Measurements from ENCODE around the gene NAA60.
A peak's percentile ranks its signal among the peaks of the same experiment; 100 is the strongest.
"Not testable (repeated sequence)": the region's sequence is repeated elsewhere in the genome, so short reads cannot be mapped to it uniquely, and the experiment has no call there.

Gene NAA60

GRCh38 chr16:3472878-3473595 is 29.6 kb downstream of the NAA60 start:
- H3K27me3 Mint-ChIP-seq: no peaks in the 10 kb centered on the region
- H3K4me1 Mint-ChIP-seq (ENCODE audit: low read depth): peaks cover 33% of the 10 kb centered on the region
- no peaks in the 10 kb centered on the region for H3K9me3 Mint-ChIP-seq (ENCODE audit: low read depth)
- peak overlapping the region; percentile 54 for H3K27ac Mint-ChIP-seq
- H3K4me3 Mint-ChIP-seq: no peak overlapping the region
- no peaks in the 10 kb centered on the region for H3K36me3 Mint-ChIP-seq

GRCh38 chr16:3473596-3473943 is 30.1 kb downstream of the NAA60 start:
- peaks cover 28% of the 10 kb centered on the region for H3K4me1 Mint-ChIP-seq (ENCODE audit: low read depth)
- H3K36me3 Mint-ChIP-seq; H3K4me3 Mint-ChIP-seq; H3K9me3 Mint-ChIP-seq (ENCODE audit: low read depth); H3K27ac Mint-ChIP-seq; H3K27me3 Mint-ChIP-seq: not testable (repeated sequence)

GRCh38 chr16:3474136-3474779 is 30.8 kb downstream of the NAA60 start:
- Mint-ChIP-seq H3K4me3 (no peak overlapping the region), H3K27me3 (no peaks in the 10 kb centered on the region), H3K36me3 (no peaks in the 10 kb centered on the region), H3K27ac (no peak overlapping the region), H3K4me1 (ENCODE audit: low read depth) (peaks cover 24% of the 10 kb centered on the region), H3K9me3 (ENCODE audit: low read depth) (no peaks in the 10 kb centered on the region)

- H3K36me3 Mint-ChIP-seq; H3K4me3 Mint-ChIP-seq; H3K27ac Mint-ChIP-seq; H3K27me3 Mint-ChIP-seq; H3K9me3 Mint-ChIP-seq (ENCODE audit: low read depth): not testable (repeated sequence)
- peaks cover 25% of the 10 kb centered on the region for H3K4me1 Mint-ChIP-seq (ENCODE audit: low read depth)
Measured at GRCh38 chr16:3474870-3475269, 31.4 kb downstream of the NAA60 start.

- Mint-ChIP-seq H3K27me3 (no peaks in the 10 kb centered on the region), H3K4me3 (no peak overlapping the region), H3K4me1 (ENCODE audit: low read depth) (peaks cover 22% of the 10 kb centered on the region), H3K36me3 (no peaks in the 10 kb centered on the region), H3K9me3 (ENCODE audit: low read depth) (no peaks in the 10 kb centered on the region), H3K27ac (peak overlapping the region; percentile 41)
Measured at GRCh38 chr16:3475604-3476375, 32.3 kb downstream of the NAA60 start.

GRCh38 chr16:3476409-3476808 is 32.9 kb downstream of the NAA60 start:
- Mint-ChIP-seq H3K27ac (no peak overlapping the region), H3K4me3 (no peak overlapping the region), H3K9me3 (ENCODE audit: low read depth) (no peaks in the 10 kb centered on the region), H3K4me1 (ENCODE audit: low read depth) (peaks cover 19% of the 10 kb centered on the region), H3K36me3 (no peaks in the 10 kb centered on the region), H3K27me3 (no peaks in the 10 kb centered on the region)

- Mint-ChIP-seq H3K27me3 (no peaks in the 10 kb centered on the region), H3K4me3 (no peak overlapping the region), H3K27ac (no peak overlapping the region), H3K9me3 (ENCODE audit: low read depth) (no peaks in the 10 kb centered on the region), H3K36me3 (peaks cover 2% of the 10 kb centered on the region), H3K4me1 (ENCODE audit: low read depth) (peaks cover 10% of the 10 kb centered on the region)
Measured at GRCh38 chr16:3478242-3478925, 34.9 kb downstream of the NAA60 start.

- Mint-ChIP-seq H3K27ac (peak overlapping the region; percentile 22), H3K4me1 (ENCODE audit: low read depth) (peaks cover 7% of the 10 kb centered on the region), H3K27me3 (no peaks in the 10 kb centered on the region), H3K9me3 (ENCODE audit: low read depth) (no peaks in the 10 kb centered on the region), H3K36me3 (peaks cover 2% of the 10 kb centered on the region), H3K4me3 (no peak overlapping the region)
Measured at GRCh38 chr16:3479654-3480216, 36.3 kb downstream of the NAA60 start.

GRCh38 chr16:3480901-3481695 is 37.6 kb downstream of the NAA60 start:
- H3K27ac Mint-ChIP-seq: no peak overlapping the region
- H3K27me3 Mint-ChIP-seq: no peaks in the 10 kb centered on the region
- peaks cover 2% of the 10 kb centered on the region for H3K36me3 Mint-ChIP-seq
- no peaks in the 10 kb centered on the region for H3K9me3 Mint-ChIP-seq (ENCODE audit: low read depth)
- H3K4me1 Mint-ChIP-seq (ENCODE audit: low read depth): peaks cover 6% of the 10 kb centered on the region
- no peak overlapping the region for H3K4me3 Mint-ChIP-seq

- peaks cover 2% of the 10 kb centered on the region for H3K36me3 Mint-ChIP-seq
- H3K27ac Mint-ChIP-seq: no peak overlapping the region
- no peak overlapping the region for H3K4me3 Mint-ChIP-seq
- H3K9me3 Mint-ChIP-seq (ENCODE audit: low read depth): no peaks in the 10 kb centered on the region
- H3K27me3 Mint-ChIP-seq: no peaks in the 10 kb centered on the region
- H3K4me1 Mint-ChIP-seq (ENCODE audit: low read depth): peaks cover 6% of the 10 kb centered on the region
Measured at GRCh38 chr16:3481696-3482658, 38.5 kb downstream of the NAA60 start.

- H3K36me3 Mint-ChIP-seq: peaks cover 2% of the 10 kb centered on the region
- H3K27ac Mint-ChIP-seq: peak overlapping the region; percentile 43
- H3K27me3 Mint-ChIP-seq: no peaks in the 10 kb centered on the region
- no peak overlapping the region for H3K4me3 Mint-ChIP-seq
- H3K4me1 Mint-ChIP-seq (ENCODE audit: low read depth): peaks cover 6% of the 10 kb centered on the region
- H3K9me3 Mint-ChIP-seq (ENCODE audit: low read depth): no peaks in the 10 kb centered on the region
Measured at GRCh38 chr16:3482659-3483241, 39.3 kb downstream of the NAA60 start.

GRCh38 chr16:3484318-3485096 is 41.0 kb downstream of the NAA60 start:
- Mint-ChIP-seq H3K4me3 (no peak overlapping the region), H3K4me1 (ENCODE audit: low read depth) (peaks cover 3% of the 10 kb centered on the region), H3K27ac (no peak overlapping the region), H3K36me3 (peaks cover 2% of the 10 kb centered on the region), H3K27me3 (no peaks in the 10 kb centered on the region), H3K9me3 (ENCODE audit: low read depth) (no peaks in the 10 kb centered on the region)

Data from activated naive CD8-positive, alpha-beta T cell (primary cell).